ENCODE measurements around the gene CHCHD10.
A peak's percentile ranks its signal among the peaks of the same experiment; 100 is the strongest.

Gene CHCHD10

DNA sequence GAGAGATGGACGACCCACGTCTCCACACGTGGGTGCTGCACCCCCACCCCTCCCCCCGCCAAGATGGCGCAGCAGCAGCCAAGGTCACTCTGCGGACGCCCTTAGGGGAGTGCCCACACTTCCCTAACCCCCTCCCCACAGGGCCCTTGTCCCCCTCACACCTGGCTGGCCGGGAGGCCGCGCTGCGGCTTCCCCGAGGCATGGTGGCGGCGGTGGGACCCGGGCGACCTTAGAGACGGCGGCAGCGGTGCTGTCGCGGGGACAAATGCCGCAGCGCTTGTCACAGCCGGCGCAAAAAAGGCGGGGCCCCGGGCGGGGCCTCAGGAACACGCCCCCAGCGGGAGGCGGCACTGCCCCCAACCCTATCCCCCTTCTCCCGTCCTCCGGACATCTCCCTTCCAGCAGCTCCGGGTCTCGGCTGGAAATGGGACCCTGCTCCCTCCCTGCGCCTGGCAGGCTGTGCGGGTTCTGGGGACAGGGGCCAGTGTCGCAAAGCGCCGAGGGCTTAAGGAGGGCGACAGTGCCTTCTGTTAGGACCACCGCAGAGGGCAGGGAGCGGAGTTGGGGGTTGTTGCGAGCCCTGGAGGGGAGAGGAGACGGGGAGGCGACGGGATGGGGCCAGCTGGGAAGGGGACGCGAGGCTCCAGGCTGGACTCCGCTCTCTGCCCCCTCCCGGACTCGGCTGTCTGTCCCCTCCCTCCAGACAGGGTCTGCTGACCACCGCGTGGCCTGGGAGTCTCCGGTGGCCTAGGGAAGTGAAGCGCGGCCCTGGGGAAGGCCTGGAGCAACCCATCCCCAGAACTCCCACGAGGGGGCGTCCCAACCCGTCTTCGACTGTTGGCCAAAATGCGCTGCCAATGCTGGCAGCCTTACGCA, at the start of gene CHCHD10:
Gene CHCHD10, minus strand, starts transcription at position 300 of the 876 bp plus-strand sequence. Its CDS starts 98 bp downstream, at position 202.
- peak; percentile 50 for DNase-seq (ENCODE audit: low read depth)

DNA sequence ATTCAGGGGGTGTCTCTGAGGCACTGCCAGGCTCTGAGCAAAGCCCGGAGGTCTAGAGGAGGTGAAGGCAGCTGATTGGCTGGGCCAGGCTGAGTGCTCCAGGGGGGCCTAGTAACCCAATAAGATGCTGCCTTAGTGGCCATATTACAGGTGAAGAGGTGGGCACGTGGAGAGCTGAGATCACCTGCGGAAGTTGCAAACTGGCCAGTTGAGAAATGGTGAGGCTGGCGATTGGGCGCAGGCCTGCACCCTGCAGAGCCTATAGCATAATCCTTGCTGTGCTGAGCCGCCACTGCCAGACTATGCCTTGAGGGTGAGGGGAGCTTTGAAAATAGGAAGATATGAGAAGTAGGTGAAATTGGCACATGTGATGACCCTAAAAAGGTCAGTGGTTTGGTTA, 49.4 kb upstream of the CHCHD10 start:
- DNase-seq (ENCODE audit: low read depth): no peak

GRCh38 chr22:23816156-23816976, 48.6 kb upstream of the CHCHD10 start:
- no peak for DNase-seq (ENCODE audit: low read depth)

DNA sequence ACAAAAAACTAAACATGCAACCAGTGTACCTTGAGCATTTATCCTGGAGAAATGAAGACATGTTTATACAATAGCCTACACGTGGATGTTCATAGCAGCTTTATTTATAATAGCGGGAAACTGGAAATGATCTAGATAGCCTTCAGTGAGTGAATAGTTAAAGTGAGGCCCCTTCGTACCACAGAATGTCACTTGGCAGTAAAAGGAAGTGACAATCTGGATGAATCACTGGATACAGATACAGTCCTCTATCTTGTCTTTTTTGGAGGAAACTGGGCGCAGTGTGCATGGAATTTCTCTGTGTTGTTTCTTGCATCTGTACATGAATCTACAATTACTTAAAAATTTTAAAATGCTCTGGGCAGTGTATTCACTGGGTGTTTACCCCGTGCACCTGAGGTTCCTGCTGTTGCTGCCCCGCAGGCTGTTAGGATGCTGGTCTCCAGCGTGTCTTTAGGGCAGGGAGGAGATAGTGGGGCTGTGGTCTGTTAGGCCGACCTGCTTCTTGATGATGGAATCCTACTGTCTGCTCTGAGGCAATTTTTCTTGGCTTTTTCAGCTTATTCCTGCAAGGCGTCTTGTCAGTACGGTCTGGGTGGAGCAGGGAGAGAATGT, 47.9 kb upstream of the CHCHD10 start:
- no peak for DNase-seq (ENCODE audit: low read depth)

DNA sequence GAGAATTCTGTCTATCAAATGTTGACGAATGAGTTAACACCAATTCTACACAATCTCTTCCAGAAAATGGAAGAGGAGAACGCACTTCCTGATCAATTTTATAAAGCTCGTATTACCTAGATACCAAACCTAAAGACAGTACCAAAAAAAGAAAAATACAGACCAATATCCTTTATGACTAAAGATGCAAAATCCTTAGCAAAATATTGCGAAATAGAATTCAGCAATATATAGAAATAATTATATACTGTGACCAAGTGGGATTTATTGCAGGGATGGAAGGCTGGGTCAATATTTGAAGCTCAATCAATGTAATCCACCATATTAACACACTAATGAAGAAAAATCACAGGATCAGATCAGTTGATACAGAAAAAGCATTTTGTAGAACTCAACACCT, 44.6 kb upstream of the CHCHD10 start:
- DNase-seq (ENCODE audit: low read depth): no peak

DNA sequence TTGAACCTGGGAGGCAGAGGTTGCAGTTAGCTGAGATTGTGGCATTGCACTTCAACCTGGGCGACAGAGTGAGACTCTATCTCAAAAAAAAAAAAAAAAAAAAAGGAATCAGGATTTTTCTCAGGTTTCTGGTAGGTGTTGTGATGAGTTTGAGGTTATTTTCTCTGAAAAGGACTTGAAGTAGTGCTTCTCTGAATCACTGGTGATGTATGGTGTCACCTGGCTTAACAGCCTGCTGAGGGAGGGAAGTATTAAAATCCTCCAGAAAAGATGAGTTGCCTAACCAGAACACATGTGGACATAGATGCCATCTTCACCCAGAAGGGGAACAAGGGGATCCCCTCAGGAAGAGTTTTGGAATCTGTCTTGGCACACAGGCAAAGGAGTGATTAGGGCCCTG, 39.1 kb upstream of the CHCHD10 start:
- DNase-seq (ENCODE audit: low read depth): no peak

- no peak for DNase-seq (ENCODE audit: low read depth)
Observed at GRCh38 chr22:23804781-23805291, 37.1 kb upstream of the CHCHD10 start.

DNA sequence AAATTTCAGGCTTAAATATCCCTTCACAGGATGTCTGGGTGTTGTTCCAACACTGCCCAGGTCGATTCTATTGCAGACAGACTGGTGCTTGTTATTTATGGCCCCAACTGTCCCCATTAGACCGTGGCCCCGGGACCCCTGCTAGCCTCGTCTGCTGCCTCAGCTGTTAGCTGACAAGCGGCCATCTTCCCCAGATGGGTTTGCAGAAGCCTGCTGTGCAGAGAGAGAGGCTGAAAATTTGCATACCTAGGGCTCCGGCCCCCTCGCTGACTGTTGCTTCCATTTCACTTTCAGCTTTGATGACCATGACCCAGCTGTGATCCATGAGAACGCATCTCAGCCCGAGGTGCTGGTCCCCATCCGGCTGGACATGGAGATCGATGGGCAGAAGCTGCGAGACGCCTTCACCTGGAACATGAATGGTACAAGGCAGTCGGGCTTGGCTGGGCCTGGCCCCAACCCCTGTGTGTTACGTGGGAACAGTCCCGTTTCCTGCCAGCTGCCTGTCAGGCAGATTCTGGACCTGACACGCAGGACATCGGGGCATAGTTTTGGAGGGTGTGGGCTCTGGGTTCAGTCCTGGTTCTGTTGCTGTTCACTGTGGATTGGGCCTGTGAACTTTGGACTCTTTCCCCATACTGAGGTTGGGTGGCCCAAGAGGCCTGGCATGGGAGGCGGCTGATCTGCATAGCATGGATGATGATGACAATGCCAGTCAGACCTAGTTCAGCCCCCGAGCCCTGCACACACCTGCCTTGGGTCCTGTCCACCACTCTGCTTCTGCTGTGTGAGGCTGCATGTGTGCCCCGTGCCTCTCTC, 35.4 kb upstream of the CHCHD10 start:
- DNase-seq (ENCODE audit: low read depth): no peak

GRCh38 chr22:23801886-23802377, 34.2 kb upstream of the CHCHD10 start:
- no peak for DNase-seq (ENCODE audit: low read depth)

DNA sequence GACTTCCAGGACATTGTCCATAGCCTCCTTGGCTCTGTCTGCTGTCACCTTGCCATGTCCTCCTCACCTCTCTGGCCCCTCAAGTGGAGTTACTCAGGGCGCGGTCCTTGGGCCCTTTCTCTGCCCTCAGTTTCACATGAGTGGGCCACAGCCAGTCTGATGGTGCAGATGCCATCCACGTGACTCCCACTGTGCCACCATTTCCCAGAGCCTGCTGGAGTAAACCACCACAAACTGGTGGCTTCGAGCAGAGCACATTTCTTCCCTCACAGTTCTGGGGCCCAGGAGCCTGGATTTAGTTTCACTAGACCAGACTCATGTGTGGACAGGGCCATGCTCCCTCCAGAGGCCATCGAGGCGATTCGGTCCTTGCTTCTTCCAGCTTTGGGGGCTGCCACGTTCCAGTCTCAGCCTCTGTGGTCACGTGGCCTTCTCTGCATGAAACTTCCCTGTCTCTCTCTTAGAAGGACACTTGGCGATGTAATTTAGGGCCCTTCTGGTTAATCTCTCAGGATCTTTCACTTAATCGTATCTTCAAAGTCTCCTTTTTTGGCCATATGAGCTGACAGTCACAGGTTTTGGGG, 33.6 kb upstream of the CHCHD10 start:
- no peak for DNase-seq (ENCODE audit: low read depth)

DNA sequence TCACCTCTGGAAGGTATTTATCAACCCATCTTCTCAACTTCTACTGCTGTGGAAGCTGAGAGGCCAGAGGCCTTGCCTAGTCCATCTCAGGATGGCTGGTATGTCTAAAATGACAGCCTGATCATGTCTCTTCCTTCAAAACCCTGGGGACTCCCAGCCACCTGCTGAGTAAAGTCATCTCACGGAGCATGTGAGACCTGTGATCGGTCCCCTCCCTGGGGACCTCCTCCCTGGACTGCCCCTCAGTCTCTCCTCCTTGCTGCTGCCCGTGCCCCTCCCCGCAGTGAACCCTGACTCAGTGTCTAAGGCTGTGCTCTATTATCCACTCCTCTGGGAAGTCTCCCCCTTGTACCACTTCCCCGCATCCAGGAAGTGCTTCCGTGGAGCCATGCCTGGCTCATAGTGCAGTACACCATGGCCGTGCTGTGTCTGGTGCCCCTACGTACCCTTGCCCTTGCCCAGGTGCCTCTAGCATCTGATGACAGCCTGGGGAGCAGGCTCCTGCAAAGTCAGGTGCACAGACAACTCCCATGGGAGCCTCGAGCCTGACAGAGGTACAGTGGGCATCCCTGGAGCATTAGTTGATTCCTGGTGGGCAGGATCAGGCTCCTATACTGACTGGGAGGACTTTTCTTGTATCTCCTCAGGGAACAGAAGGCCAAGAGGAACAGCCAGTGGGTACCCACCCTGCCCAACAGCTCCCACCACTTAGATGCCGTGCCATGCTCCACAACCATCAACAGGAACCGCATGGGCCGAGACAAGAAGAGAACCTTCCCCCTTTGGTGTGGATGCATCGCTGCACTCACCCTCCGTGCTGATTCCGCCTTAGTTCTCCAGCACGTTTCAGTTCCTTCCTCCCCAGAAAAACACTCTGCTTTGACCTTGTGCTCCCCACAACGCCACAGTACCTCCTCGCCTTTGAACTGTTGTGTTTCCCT, 32.8 kb upstream of the CHCHD10 start:
- no peak for DNase-seq (ENCODE audit: low read depth)

GRCh38 chr22:23796461-23796860, 28.7 kb upstream of the CHCHD10 start:
- DNase-seq (ENCODE audit: low read depth): no peak

DNA sequence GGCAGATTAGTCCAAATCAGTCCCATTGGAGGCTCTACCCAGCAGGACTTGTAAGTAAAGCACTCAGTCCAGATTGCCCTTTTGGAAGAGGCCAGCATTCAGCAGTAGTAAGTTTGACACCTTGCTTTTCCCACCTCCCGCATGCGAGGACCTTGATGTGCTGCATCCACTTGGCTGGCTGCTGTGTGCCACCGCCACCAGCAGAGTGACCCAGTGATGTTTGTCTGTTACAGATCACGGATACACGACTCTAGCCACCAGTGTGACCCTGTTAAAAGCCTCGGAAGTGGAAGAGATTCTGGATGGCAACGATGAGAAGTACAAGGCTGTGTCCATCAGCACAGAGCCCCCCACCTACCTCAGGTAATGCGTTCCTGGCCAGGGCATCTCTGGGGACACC, 25.6 kb upstream of the CHCHD10 start:
- DNase-seq (ENCODE audit: low read depth): no peak

DNA sequence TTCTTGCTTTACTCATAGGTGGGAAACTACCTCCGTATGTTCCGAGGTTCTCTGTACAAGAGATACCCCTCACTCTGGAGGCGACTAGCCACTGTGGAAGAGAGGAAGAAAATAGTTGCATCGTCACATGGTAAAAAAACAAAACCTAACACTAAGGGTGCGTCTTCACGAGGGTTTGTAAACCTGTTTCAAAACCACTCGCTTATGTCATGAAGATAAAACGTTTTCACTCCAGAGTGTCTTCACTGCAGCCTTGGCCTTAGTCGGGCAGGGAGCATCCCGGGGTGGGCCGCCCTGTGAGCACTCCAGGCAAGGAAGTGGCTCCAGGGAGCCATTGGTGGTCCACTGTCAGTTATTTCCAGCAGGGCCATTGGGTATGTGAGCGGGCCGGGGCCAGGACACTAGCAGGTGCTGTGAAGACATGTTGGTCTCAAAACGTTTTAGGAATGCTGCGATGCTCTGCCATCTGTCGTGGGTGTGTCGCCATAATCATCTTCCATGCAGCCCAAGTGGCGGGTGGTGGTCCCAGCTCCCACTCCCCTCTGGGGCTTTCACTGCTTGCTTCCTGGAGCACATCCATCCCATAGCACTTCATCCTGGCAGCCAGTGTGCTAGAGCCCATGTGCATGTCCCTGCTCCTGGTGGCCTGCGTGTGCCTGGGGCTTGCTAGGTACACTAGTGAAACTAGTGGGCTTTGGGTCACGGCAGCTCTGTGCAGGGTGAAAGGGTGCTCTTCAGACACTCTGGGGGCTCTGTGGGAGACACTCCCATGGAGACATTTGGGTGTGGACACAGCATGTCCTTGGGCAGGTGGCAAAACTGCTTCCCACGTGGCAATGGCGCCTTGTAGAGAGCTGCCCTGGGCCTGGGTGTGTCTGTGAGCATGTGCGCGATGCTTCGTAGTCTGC, 24.2 kb upstream of the CHCHD10 start:
- DNase-seq (ENCODE audit: low read depth): no peak

DNA sequence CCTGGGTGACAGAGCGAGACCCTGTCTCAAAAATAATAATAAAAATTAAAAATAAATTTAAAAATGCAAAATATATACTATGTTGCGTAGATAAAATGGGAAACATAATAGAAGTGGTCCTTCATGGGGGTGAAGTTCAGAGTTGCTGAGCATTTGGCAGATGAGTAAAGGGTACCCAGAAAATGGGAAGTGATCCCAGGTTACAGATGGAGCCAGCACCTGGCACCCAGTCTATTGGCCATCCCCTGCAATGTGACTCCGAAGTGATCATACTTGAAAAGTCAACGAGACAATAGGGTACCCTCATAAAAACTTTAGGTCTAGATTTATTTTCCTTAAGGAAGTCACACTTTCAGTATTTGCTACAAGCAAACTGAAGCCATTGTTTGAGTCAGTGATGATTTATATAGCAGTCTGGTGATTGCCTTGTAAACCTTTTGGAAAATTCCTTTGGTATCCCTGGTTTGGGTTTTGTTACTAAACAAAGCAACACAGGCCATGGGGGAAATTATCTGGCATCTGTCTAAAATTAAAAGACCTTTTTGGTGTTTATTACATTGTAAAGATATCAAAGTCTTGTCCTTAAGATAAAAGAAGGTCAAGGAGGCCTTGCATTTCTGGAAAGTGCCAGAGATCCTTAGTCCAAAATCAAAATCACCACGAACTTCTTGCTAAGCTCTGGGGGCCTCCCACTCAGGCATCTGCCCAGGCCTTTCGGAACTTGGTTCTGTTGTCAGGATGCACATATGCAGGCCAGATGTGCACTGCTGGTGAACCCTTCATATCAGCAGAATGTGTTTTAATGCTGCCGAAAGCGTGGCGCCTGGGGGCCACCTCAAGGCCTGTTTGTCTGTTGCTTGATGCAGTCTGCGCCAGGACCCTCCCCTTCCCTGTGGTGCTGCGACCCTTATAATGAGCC, 23.3 kb upstream of the CHCHD10 start:
- DNase-seq (ENCODE audit: low read depth): peak; percentile 63

GRCh38 chr22:23789638-23790037, 21.9 kb upstream of the CHCHD10 start:
- DNase-seq (ENCODE audit: low read depth): no peak

DNA sequence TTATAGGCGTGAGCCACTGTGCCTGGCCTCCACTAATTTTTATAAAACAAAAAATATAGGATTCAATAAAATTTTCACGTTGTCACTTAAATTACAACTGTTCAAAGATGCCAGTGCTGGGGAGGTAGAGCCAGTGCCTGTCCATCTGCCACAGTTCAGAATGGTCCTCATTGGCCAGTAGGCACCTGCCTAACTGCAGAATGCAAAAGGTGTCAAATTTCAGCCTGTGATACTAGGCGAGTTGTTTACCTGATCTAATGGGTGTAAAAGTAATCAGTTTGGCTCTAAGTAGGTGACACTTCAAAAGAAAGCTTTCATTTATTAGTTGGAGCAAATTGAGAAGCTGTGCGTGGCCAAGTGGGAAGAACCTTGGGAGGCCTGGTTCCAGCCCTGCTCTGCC, 21.3 kb upstream of the CHCHD10 start:
- DNase-seq (ENCODE audit: low read depth): no peak

DNA sequence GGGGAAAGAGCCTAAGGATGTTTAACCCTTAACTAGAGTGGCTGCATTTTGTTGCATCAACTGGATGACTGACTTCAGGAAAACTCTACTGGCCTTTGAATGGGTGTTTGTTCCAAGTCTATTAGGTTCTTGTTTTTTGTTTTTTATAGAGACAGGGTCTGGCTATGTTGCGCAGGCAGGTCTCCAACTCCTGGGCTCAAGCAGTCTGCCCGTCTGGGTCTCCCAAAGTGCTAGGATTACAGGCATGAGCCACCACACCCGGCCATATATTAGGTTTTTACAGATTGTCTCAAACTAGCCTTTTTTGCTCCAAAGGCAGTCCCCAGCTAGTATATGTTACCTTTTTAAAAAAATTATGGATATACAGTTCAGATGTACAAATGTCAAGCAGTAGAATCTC, 20.1 kb upstream of the CHCHD10 start:
- no peak for DNase-seq (ENCODE audit: low read depth)

All from fibroblast of the conjunctiva (primary cell).